ENCODE data around the gene TRPM8. TPM values are rescaled to one million over a fixed set of nuclear protein-coding genes. Genes with fewer than 3 reads are reported as not detected.

The TRPM8 gene
- total and polyA plus RNA-seq, 2 of the 8 experiments (the other 6 are each of a cell fraction or from before 2014, with no cell fraction given) = 0.18 to 0.54 TPM

GRCh38 chr2:233974530-233975071, 57.4 kb downstream of the TRPM8 start:
- H3K9ac ChIP-seq (replicated peaks in 1 of 4; ENCODE audit: extremely low read depth in 1 of 4, low read depth in 3 of 4, low read length in 3 of 4) = no peak overlapping the region
- H3K4me2 ChIP-seq (ENCODE audit: insufficient read depth in 1 of 2, low read depth in 2 of 2, low read length in 2 of 2) = no peak overlapping the region
- H4K8ac ChIP-seq (ENCODE audit: extremely low read depth, insufficient read depth, low read length) = no peak overlapping the region
- H2AK5ac ChIP-seq (ENCODE audit: low read depth, low read length) = no peak overlapping the region
- no peak overlapping the region for H3K4me3 ChIP-seq (ENCODE audit: extremely low read depth in 1 of 4, insufficient read depth in 2 of 4, low read depth in 3 of 4, low read length in 4 of 4)
- DNase-seq (ENCODE audit: low read depth in 1 of 2, low spot score in 2 of 2) (peak in 1 of 2 experiments; percentile 19), FAIRE-seq (no peak)
- no peak overlapping the region for H3K18ac ChIP-seq (ENCODE audit: extremely low read depth, low read length)
- POLR2A ChIA-PET (ENCODE audit: partially characterized antibody) = no interaction called here
- H2BK120ac ChIP-seq (replicated peaks; ENCODE audit: low read depth, low read length) = no peak overlapping the region
- H3K4ac ChIP-seq (replicated peaks; ENCODE audit: insufficient read length, low read depth, low read length) = no peak overlapping the region
- no peak overlapping the region for H4K5ac ChIP-seq (ENCODE audit: insufficient read length, low read depth, low read length)
- CTCF ChIA-PET (ENCODE audit: partially characterized antibody) = interaction anchor here (0.8 to 2.0 kb wide), 4 partner anchors 9 to 33 kb away, joined by 3 to 6 read pairs (median 4); no protein-coding TSS in a partner anchor
- H3K4me1 ChIP-seq (replicated peaks in 1 of 4; ENCODE audit: control insufficient read depth in 3 of 4, insufficient read depth in 4 of 4, low read length in 3 of 4) = peaks cover 0 to 5% (median 0%) of the 10 kb centered on the region in 4 experiments; a peak in 3 of 7 replicates
- no peaks in the 10 kb centered on the region for H3K36me3 ChIP-seq (ENCODE audit: control insufficient read depth in 2 of 4, insufficient read depth in 4 of 4, low read length in 3 of 4)
- H3K27me3 ChIP-seq (replicated peaks in 1 of 4; ENCODE audit: control insufficient read depth in 3 of 4, extremely low read depth in 1 of 4, insufficient read depth in 3 of 4, low read length in 3 of 4) = no peaks in the 10 kb centered on the region
- H4K20me1 ChIP-seq (replicated peaks in 1 of 2; ENCODE audit: control insufficient read depth in 1 of 2, insufficient read depth in 2 of 2, low read length in 2 of 2) = no peaks in the 10 kb centered on the region
- H3K27ac ChIP-seq (ENCODE audit: low read depth, low read length) = no peak overlapping the region
- no peaks in the 10 kb centered on the region; a peak in 2 of 4 replicates for H3K9me3 ChIP-seq (ENCODE audit: insufficient read depth in 2 of 2, low read depth in 1 of 2, low read length in 1 of 2)
- no peaks in the 10 kb centered on the region for H3K79me1 ChIP-seq (ENCODE audit: low read depth, low read length)
- H3K79me2 ChIP-seq (ENCODE audit: control insufficient read depth in 1 of 2, insufficient read depth in 2 of 2, low read length in 2 of 2) = no peaks in the 10 kb centered on the region
- H3K56ac ChIP-seq (replicated peaks; ENCODE audit: insufficient read length, low read depth, low read length) = no peak overlapping the region
- H2BK5ac ChIP-seq (ENCODE audit: low read depth, low read length) = no peak overlapping the region
- no peak overlapping the region for H2BK20ac ChIP-seq (ENCODE audit: low read length)
- no peak overlapping the region for H2BK12ac ChIP-seq (ENCODE audit: low read depth, low read length)
- H3K14ac ChIP-seq (ENCODE audit: insufficient read length) = no peak overlapping the region
- H4K91ac ChIP-seq (replicated peaks; ENCODE audit: insufficient read length, low read length) = no peak overlapping the region
- H3K23ac ChIP-seq (ENCODE audit: insufficient read length) = no peak overlapping the region
- H2AFZ ChIP-seq (ENCODE audit: low read length) = no peak overlapping the region
- no peaks in the 10 kb centered on the region for H3K23me2 ChIP-seq (ENCODE audit: low read depth, low read length)
- 84% methylated on average over 4 of the region's 4 CpGs; no CpG with 5 or more reads in 1 of the 2 experiments for WGBS, 2 experiments (ENCODE audit: extremely low coverage in 1 of 2, insufficient coverage in 1 of 2, insufficient read length in 1 of 2, insufficient replicate concordance in 2 of 2, low coverage in 1 of 2, low lambda C conversion rate in 2 of 2, missing lambda C conversion rate in 1 of 2)
- no peak overlapping the region for H2BK15ac ChIP-seq (ENCODE audit: low read length)
- TF ChIP-seq YY1 (IDR thresholded peaks at IDR 0.05; ENCODE audit: low read depth, low read length) (no peak), CHD2 (IDR thresholded peaks at IDR 0.05; ENCODE audit: low read length) (no peak), SP2 (IDR thresholded peaks at IDR 0.05; ENCODE audit: low read length) (no peak), JUN (IDR thresholded peaks at IDR 0.05; ENCODE audit: low read depth, low read length) (no peak), E2F6 (IDR thresholded peaks at IDR 0.05) (no peak), CEBPB (IDR thresholded peaks at IDR 0.05; ENCODE audit: low read depth, low read length) (no peak), EP300 (IDR thresholded peaks at IDR 0.05; ENCODE audit: borderline replicate concordance in 1 of 2, low read depth in 2 of 2, low read length in 2 of 2) (no peak), CREB1 (IDR thresholded peaks at IDR 0.05) (no peak), EGR1 (IDR thresholded peaks at IDR 0.05; ENCODE audit: borderline replicate concordance, low read depth, low read length) (no peak), ZNF274 (IDR thresholded peaks at IDR 0.05; ENCODE audit: borderline replicate concordance, extremely low read depth, low read length) (no peak), GABPA (IDR thresholded peaks at IDR 0.05; ENCODE audit: borderline replicate concordance, insufficient read depth, low read length) (no peak), CHD1 (IDR thresholded peaks at IDR 0.05; ENCODE audit: low read depth, low read length) (no peak)
- TF ChIP-seq, protein P1, sequence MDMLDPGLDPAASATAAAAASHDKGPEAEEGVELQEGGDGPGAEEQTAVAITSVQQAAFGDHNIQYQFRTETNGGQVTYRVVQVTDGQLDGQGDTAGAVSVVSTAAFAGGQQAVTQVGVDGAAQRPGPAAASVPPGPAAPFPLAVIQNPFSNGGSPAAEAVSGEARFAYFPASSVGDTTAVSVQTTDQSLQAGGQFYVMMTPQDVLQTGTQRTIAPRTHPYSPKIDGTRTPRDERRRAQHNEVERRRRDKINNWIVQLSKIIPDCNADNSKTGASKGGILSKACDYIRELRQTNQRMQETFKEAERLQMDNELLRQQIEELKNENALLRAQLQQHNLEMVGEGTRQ (IDR thresholded peaks at IDR 0.05; ENCODE audit: low read length) = no peak
